IMR-90 (cell line): ENCODE results near the gene MARCHF3.
"Not testable (repeated sequence)": the region's sequence is repeated elsewhere in the genome, so short reads cannot be mapped to it uniquely, and the experiment has no call there.

Source experiments
- BHLHE40 ChIP-seq: fragments of 150-350 bp; IDR thresholded peaks from 2 replicates; pipeline ENCODE4 v1.6.1; 2016; ENCODE audit warnings: mild to moderate bottlenecking, low read depth, low read length
- CEBPB ChIP-seq: IDR thresholded peaks from 2 replicates; pipeline ENCODE4 v1.6.1; 2012; ENCODE audit warnings: low read depth, low read length, improper control_type of control experiment
- CTCF ChIP-seq: conservative IDR thresholded peaks from 2 replicates; pipeline ENCODE4 v1.5.1; 2012; ENCODE audit warnings: mild to moderate bottlenecking, low read depth, low read length, improper control_type of control experiment
- FOS ChIP-seq: fragments of 150-350 bp; IDR thresholded peaks from 2 replicates; pipeline ENCODE4 v1.6.1; 2016; ENCODE audit warnings: low read depth, low read length
- MAZ ChIP-seq: IDR thresholded peaks from 2 replicates; pipeline ENCODE4 v1.6.1; 2012; ENCODE audit warnings: low read depth, mild to moderate bottlenecking, low read length, improper control_type of control experiment, moderate library complexity, borderline replicate concordance
- POLR2A ChIP-seq: IDR thresholded peaks from 2 replicates; pipeline ENCODE4 v1.6.1; 2012; ENCODE audit warnings: mild to moderate bottlenecking, low read depth, low read length
- RAD21 ChIP-seq: IDR thresholded peaks from 2 replicates; pipeline ENCODE4 v1.6.1; 2012; ENCODE audit warnings: low read length, improper control_type of control experiment
- RCOR1 ChIP-seq: IDR thresholded peaks from 2 replicates; pipeline ENCODE4 v1.6.1; 2012; ENCODE audit warnings: mild to moderate bottlenecking, low read length, improper control_type of control experiment; ENCODE audit not compliant: insufficient replicate concordance
- RFX5 ChIP-seq: IDR thresholded peaks from 2 replicates; pipeline ENCODE4 v1.8.0; 2012; ENCODE audit warnings: low read depth, mild to moderate bottlenecking, low read length, moderate library complexity
- SMC3 ChIP-seq: fragments of 150-350 bp; IDR thresholded peaks from 2 replicates; pipeline ENCODE4 v1.6.1; 2016; ENCODE audit warnings: low read depth, mild to moderate bottlenecking, antibody characterized with exemption, low read length, moderate library complexity
- USF2 ChIP-seq: fragments of 150-350 bp; IDR thresholded peaks from 2 replicates; pipeline ENCODE4 v1.6.1; 2017; ENCODE audit warnings: mild to moderate bottlenecking, antibody characterized with exemption, low read length, low read depth

- not testable (repeated sequence) for TF ChIP-seq POLR2A, CTCF, CEBPB, FOS, USF2, SMC3, RCOR1, MAZ, RAD21, BHLHE40, RFX5
Measured at GRCh38 chr5:126853541-126854307, 176.6 kb downstream of the MARCHF3 start.
